Trophoblast cell (in vitro differentiated cells and primary cell): ENCODE measurements around the gene THOC5.

Source experiments
- DNase-seq, 2 donors: peaks; one replicate each; pipeline ENCODE4 v3.0.0-alpha.2; 2016
- H2AFZ ChIP-seq: 2 replicates; pipeline ENCODE4 v1.6.1; 2013; ENCODE audit warnings: low read length, moderate library complexity, mild to moderate bottlenecking; ENCODE audit not compliant: insufficient read depth, poor library complexity
- H2AK5ac ChIP-seq: 2 replicates; pipeline ENCODE4 v1.6.1; 2013; ENCODE audit warnings: mild to moderate bottlenecking, low read length
- H2BK120ac ChIP-seq: 2 replicates; pipeline ENCODE4 v1.6.1; 2013; ENCODE audit warnings: low read length, mild to moderate bottlenecking, moderate library complexity; ENCODE audit not compliant: insufficient read depth, poor library complexity
- H2BK12ac ChIP-seq: 2 replicates; pipeline ENCODE4 v1.6.1; 2013; ENCODE audit warnings: mild to moderate bottlenecking, low read length, moderate library complexity
- H2BK5ac ChIP-seq: 2 replicates; pipeline ENCODE4 v1.6.1; 2013; ENCODE audit warnings: low read length, low read depth, moderate library complexity, mild to moderate bottlenecking; ENCODE audit not compliant: poor library complexity
- H3K14ac ChIP-seq: 2 replicates; pipeline ENCODE4 v1.6.1; 2013; ENCODE audit warnings: mild to moderate bottlenecking, low read length
- H3K18ac ChIP-seq: 2 replicates; pipeline ENCODE4 v1.6.1; 2013; ENCODE audit warnings: mild to moderate bottlenecking, low read length
- H3K23ac ChIP-seq: 2 replicates; pipeline ENCODE4 v1.6.1; 2013; ENCODE audit warnings: low read length
- H3K27ac ChIP-seq: 2 replicates; pipeline ENCODE4 v1.5.1; 2013; ENCODE audit warnings: low read depth, mild to moderate bottlenecking, inconsistent platforms, low read length, moderate library complexity
- H3K27me3 ChIP-seq: 2 replicates; pipeline ENCODE4 v1.6.1; 2013; ENCODE audit warnings: inconsistent platforms, mild to moderate bottlenecking, low read length, moderate library complexity; ENCODE audit not compliant: insufficient read depth
- H3K36me3 ChIP-seq, 2 experiments: 1 replicate in 1 of 2; 2 replicates in 1 of 2; pipeline ENCODE4 v1.6.1; 2013; ENCODE audit warnings: low read length in 2 of 2, mild to moderate bottlenecking in 2 of 2, moderate library complexity in 1 of 2; ENCODE audit not compliant: insufficient read depth in 2 of 2, control insufficient read depth in 1 of 2
- H3K4ac ChIP-seq: 2 replicates; pipeline ENCODE4 v1.6.1; 2013; ENCODE audit warnings: low read depth, mild to moderate bottlenecking, low read length, moderate library complexity
- H3K4me1 ChIP-seq, 2 experiments: 1 replicate in 1 of 2; 2 replicates in 1 of 2; pipeline ENCODE4 v1.6.1; 2013; ENCODE audit warnings: low read length in 2 of 2, mild to moderate bottlenecking in 2 of 2, moderate library complexity in 1 of 2; ENCODE audit not compliant: insufficient read depth in 2 of 2, control insufficient read depth in 1 of 2
- H3K4me2 ChIP-seq: 2 replicates; pipeline ENCODE4 v1.6.1; 2013; ENCODE audit warnings: inconsistent platforms, mild to moderate bottlenecking, low read length, moderate library complexity
- H3K4me3 ChIP-seq: 2 replicates; pipeline ENCODE4 v1.5.1; 2013; ENCODE audit warnings: mild to moderate bottlenecking, low read depth, low read length, inconsistent platforms
- H3K79me1 ChIP-seq: one replicate; pipeline ENCODE4 v1.6.1; 2013; ENCODE audit warnings: low read length
- H3K79me2 ChIP-seq: 2 replicates; pipeline ENCODE4 v1.6.1; 2013; ENCODE audit warnings: low read length, mild to moderate bottlenecking; ENCODE audit not compliant: control insufficient read depth, insufficient read depth, poor library complexity
- H3K9ac ChIP-seq: 2 replicates; pipeline ENCODE4 v1.6.1; 2013; ENCODE audit warnings: mild to moderate bottlenecking, low read length
- H3K9me3 ChIP-seq: 2 replicates; pipeline ENCODE4 v1.6.1; 2013; ENCODE audit warnings: low read depth, mild to moderate bottlenecking, control low read depth, inconsistent platforms, low read length; ENCODE audit not compliant: insufficient read depth
- H4K12ac ChIP-seq: 2 replicates; pipeline ENCODE4 v1.6.1; 2013; ENCODE audit warnings: low read depth, mild to moderate bottlenecking, low read length, moderate library complexity
- H4K8ac ChIP-seq: 2 replicates; pipeline ENCODE4 v1.6.1; 2013; ENCODE audit warnings: low read depth, mild to moderate bottlenecking, low read length, moderate library complexity
- H4K91ac ChIP-seq: one replicate; pipeline ENCODE4 v1.6.1; 2013; ENCODE audit warnings: low read depth, mild to moderate bottlenecking, low read length, moderate library complexity
- WGBS: extraction: QIAGEN DNeasy Blood & Tissue Kit; methylation state at CpG from one replicate; pipeline ENCODE4 v1.1.7; 2013; ENCODE audit warnings: missing lambda C conversion rate; ENCODE audit not compliant: insufficient read length, insufficient coverage; ENCODE audit errors: extremely low coverage; 5-methylcytosine and 5-hydroxymethylcytosine counted together

The THOC5 gene

DNA sequence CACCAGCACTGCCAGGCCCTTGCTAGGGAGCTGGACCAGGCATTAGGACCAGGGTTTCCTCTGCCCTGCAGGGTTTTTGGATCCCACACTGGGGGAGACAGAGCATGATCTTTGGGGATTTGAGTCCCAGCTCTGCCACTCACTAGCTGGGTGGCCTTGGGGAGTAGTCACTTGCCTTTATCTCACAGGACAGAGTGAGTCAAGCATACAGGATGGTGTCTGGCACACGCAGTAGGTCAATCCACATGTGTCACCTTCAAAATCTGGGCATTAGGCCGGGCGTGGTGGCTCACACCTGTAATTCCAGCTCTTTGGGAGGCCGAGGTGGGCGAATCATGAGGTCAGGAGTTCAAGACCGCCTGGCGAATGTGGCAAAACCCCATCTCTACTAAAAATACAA is 70.8 kb downstream of the THOC5 start:
- H3K27ac ChIP-seq = no peak overlapping the region
- H3K4me1 ChIP-seq = peaks cover 9 to 10% of the 10 kb centered on the region in 2 experiments
- H3K23ac ChIP-seq = no peak overlapping the region
- H4K8ac ChIP-seq = no peak overlapping the region
- no peak overlapping the region for H3K4me2 ChIP-seq
- no peak for DNase-seq
- H4K12ac ChIP-seq = no peak overlapping the region
- H3K9ac ChIP-seq = no peak overlapping the region
- no peak overlapping the region for H2BK120ac ChIP-seq
- no peak overlapping the region for H2BK5ac ChIP-seq
- H3K79me1 ChIP-seq = no peaks in the 10 kb centered on the region
- H2BK12ac ChIP-seq = no peak overlapping the region
- H3K4ac ChIP-seq = no peak overlapping the region
- no peak overlapping the region for H3K18ac ChIP-seq
- H3K14ac ChIP-seq = no peak overlapping the region
- no peak overlapping the region for H4K91ac ChIP-seq
- peaks cover 16% of the 10 kb centered on the region for H3K9me3 ChIP-seq
- WGBS = no CpG with 5 or more reads among the region's 7 CpGs
- no peak overlapping the region for H2AFZ ChIP-seq
- H3K79me2 ChIP-seq = no peaks in the 10 kb centered on the region
- peaks cover 33% of the 10 kb centered on the region for H3K27me3 ChIP-seq
- H3K36me3 ChIP-seq = no peaks in the 10 kb centered on the region
- H2AK5ac ChIP-seq = no peak overlapping the region
- no peak overlapping the region for H3K4me3 ChIP-seq

DNA sequence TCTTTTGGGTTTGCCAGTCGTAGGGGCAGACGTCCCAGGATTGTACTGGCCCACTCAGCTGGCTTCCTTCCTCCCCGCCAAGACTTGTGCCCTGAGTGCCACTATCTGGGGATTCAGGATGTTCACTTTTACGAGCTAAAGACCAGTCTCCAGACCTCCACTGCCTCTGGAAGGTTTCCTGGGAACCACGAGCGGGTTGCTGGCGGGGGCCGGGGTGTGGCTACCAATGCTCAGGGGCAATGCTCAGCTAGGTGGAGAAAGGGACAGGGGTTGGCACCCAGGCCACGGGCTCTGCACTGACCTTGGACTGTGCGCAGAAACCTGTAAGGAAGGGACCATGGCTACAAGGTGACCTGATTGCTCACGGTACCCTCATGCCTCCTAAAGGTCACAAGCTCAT is 71.3 kb downstream of the THOC5 start:
- Histone ChIP-seq H4K8ac (no peak overlapping the region), H4K12ac (no peak overlapping the region), H3K27me3 (peaks cover 33% of the 10 kb centered on the region), H3K4me3 (no peak overlapping the region), H3K23ac (no peak overlapping the region), H3K4ac (no peak overlapping the region), H2BK120ac (no peak overlapping the region), H3K14ac (no peak overlapping the region), H3K27ac (no peak overlapping the region), H2AFZ (no peak overlapping the region), H3K9ac (no peak overlapping the region), H2AK5ac (no peak overlapping the region), H4K91ac (no peak overlapping the region), H3K36me3 (no peaks in the 10 kb centered on the region), H3K9me3 (peaks cover 16% of the 10 kb centered on the region), H3K4me2 (no peak overlapping the region), H3K4me1 (peaks cover 9 to 10% of the 10 kb centered on the region in 2 experiments), H3K79me1 (no peaks in the 10 kb centered on the region), H2BK5ac (no peak overlapping the region), H2BK12ac (no peak overlapping the region), H3K18ac (no peak overlapping the region), H3K79me2 (no peaks in the 10 kb centered on the region)
- no CpG with 5 or more reads among the region's 11 CpGs for WGBS
- no peak for DNase-seq

DNA sequence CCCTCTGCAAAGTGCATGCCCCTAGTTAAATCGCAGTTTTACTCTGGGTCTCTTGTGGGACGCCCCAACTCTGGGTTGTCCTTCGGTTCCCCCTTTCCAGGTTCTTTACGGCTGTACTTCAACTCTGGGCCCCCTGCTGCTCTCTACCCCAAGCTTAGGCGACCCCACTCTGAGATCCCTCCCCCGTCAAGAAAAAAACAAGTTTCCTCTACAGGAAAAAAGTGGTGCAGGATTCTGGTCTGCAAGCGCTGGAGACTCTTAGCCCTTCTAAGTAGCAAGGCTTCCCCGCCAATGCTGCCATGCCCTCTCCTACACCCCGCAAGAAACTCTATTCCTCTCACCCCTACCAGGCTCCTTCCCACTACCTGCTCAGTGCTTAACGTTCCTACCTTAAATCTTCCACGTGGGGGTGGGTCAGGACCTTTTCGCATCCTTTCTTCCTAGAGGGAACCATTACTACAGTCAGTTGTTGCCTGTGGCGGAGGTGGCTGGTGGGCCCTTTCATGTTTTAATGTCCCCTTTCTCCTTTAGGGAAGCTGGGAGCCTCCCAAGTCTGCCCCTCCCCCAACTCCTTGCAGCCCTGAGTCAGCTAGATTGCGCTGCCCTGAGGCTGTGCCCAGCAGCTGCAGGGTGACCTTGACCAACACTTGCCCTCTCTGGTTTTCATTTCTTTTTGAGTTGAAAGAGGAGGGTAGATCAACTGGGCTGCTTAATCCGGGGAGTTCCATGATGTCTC is 72.1 kb downstream of the THOC5 start:
- Histone ChIP-seq H4K12ac (no peak overlapping the region), H2BK5ac (no peak overlapping the region), H4K8ac (no peak overlapping the region), H3K4ac (no peak overlapping the region), H3K4me2 (peak overlapping the region; percentile 43), H3K27me3 (peaks cover 33% of the 10 kb centered on the region), H3K27ac (no peak overlapping the region), H3K4me1 (peaks cover 9 to 10% of the 10 kb centered on the region in 2 experiments), H2AK5ac (no peak overlapping the region), H2BK12ac (no peak overlapping the region), H3K9ac (no peak overlapping the region), H2AFZ (no peak overlapping the region), H3K4me3 (no peak overlapping the region), H4K91ac (no peak overlapping the region), H3K14ac (no peak overlapping the region), H3K18ac (no peak overlapping the region), H3K36me3 (no peaks in the 10 kb centered on the region), H3K9me3 (peaks cover 17% of the 10 kb centered on the region), H3K79me2 (no peaks in the 10 kb centered on the region), H3K79me1 (no peaks in the 10 kb centered on the region), H3K23ac (no peak overlapping the region), H2BK120ac (no peak overlapping the region)
- DNase-seq = no peak
- WGBS = no CpG with 5 or more reads among the region's 15 CpGs

DNA sequence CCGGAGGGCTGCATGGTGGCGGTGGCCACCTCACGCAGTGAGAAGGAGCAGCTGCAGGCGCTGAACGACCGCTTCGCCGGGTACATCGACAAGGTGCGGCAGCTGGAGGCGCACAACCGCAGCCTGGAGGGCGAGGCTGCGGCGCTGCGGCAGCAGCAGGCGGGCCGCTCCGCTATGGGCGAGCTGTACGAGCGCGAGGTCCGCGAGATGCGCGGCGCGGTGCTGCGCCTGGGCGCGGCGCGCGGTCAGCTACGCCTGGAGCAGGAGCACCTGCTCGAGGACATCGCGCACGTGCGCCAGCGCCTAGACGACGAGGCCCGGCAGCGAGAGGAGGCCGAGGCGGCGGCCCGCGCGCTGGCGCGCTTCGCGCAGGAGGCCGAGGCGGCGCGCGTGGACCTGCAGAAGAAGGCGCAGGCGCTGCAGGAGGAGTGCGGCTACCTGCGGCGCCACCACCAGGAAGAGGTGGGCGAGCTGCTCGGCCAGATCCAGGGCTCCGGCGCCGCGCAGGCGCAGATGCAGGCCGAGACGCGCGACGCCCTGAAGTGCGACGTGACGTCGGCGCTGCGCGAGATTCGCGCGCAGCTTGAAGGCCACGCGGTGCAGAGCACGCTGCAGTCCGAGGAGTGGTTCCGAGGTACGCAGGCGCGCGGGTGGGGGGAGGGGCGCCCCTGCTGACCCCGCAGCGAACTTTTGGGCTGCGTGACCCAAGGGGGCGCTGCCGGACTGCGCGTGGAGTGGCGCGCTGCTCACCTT is 72.9 kb downstream of the THOC5 start:
- Histone ChIP-seq H2AK5ac (no peak overlapping the region), H2BK12ac (no peak overlapping the region), H3K4me1 (peaks cover 9 to 10% of the 10 kb centered on the region in 2 experiments), H3K79me1 (no peaks in the 10 kb centered on the region), H3K9ac (no peak overlapping the region), H4K12ac (no peak overlapping the region), H4K8ac (no peak overlapping the region), H2BK5ac (no peak overlapping the region), H3K4ac (no peak overlapping the region), H3K27ac (no peak overlapping the region), H2BK120ac (no peak overlapping the region), H3K79me2 (no peaks in the 10 kb centered on the region), H3K23ac (no peak overlapping the region), H3K14ac (no peak overlapping the region), H3K18ac (no peak overlapping the region), H3K4me2 (peak overlapping the region; percentile 43), H4K91ac (no peak overlapping the region), H3K4me3 (peak overlapping the region; percentile 28), H2AFZ (no peak overlapping the region), H3K27me3 (peaks cover 33% of the 10 kb centered on the region), H3K36me3 (no peaks in the 10 kb centered on the region), H3K9me3 (peaks cover 17% of the 10 kb centered on the region)
- DNase-seq = no peak
- no CpG with 5 or more reads among the region's 107 CpGs for WGBS
